H9 (cell line): ENCODE results near the gene ATF3. TPM values are rescaled to one million over a fixed set of nuclear protein-coding genes. Genes with fewer than 3 reads are reported as not detected.

Source experiments
- DNase-seq: peaks from one replicate; pipeline ENCODE4 v3.0.0-alpha.2; 2017
- H2AFZ ChIP-seq: one replicate; pipeline ENCODE4 v1.6.1; 2013; ENCODE audit warnings: mild to moderate bottlenecking, low read length, control low read depth, moderate library complexity
- H2AK5ac ChIP-seq: 2 replicates; pipeline ENCODE4 v1.6.1; 2013; ENCODE audit warnings: low read length, control low read depth, mixed read lengths; ENCODE audit not compliant: insufficient read length
- H2BK120ac ChIP-seq: one replicate; pipeline ENCODE4 v1.6.1; 2013; ENCODE audit warnings: low read depth, mild to moderate bottlenecking, low read length, control low read depth, inconsistent platforms; ENCODE audit not compliant: poor library complexity, severe bottlenecking
- H2BK12ac ChIP-seq: 2 replicates; pipeline ENCODE4 v1.6.1; 2013; ENCODE audit warnings: low read length, control low read depth, mixed read lengths, low read depth; ENCODE audit not compliant: insufficient read length
- H2BK15ac ChIP-seq: 2 replicates; pipeline ENCODE4 v1.6.1; 2013; ENCODE audit warnings: low read depth, low read length, control low read depth
- H2BK20ac ChIP-seq: one replicate; pipeline ENCODE4 v1.6.1; 2013; ENCODE audit warnings: low read depth, mild to moderate bottlenecking, low read length, control low read depth, inconsistent platforms; ENCODE audit not compliant: poor library complexity, severe bottlenecking
- H2BK5ac ChIP-seq: 2 replicates; pipeline ENCODE4 v1.6.1; 2013; ENCODE audit warnings: low read length, control low read depth, mixed read lengths; ENCODE audit not compliant: insufficient read length
- H3K14ac ChIP-seq: 2 replicates; pipeline ENCODE4 v1.6.1; 2013; ENCODE audit warnings: low read length, control low read depth; ENCODE audit not compliant: insufficient read depth
- H3K18ac ChIP-seq: 2 replicates; pipeline ENCODE4 v1.6.1; 2013; ENCODE audit warnings: low read depth, mild to moderate bottlenecking, mixed read lengths, low read length, control low read depth; ENCODE audit not compliant: insufficient read length
- H3K23ac ChIP-seq: 2 replicates; pipeline ENCODE4 v1.6.1; 2013; ENCODE audit warnings: low read length, control low read depth, mixed read lengths, low read depth; ENCODE audit not compliant: insufficient read length
- H3K23me2 ChIP-seq: 2 replicates; pipeline ENCODE4 v1.6.1; 2013; ENCODE audit warnings: low read depth, mild to moderate bottlenecking, mixed read lengths, low read length, control low read depth; ENCODE audit not compliant: insufficient read length, poor library complexity, severe bottlenecking
- H3K27ac ChIP-seq: 2 replicates; pipeline ENCODE4 v1.5.1; 2013; ENCODE audit warnings: low read length, control low read depth, mixed read lengths, low read depth; ENCODE audit not compliant: insufficient read length
- H3K27me3 ChIP-seq: 2 replicates; pipeline ENCODE4 v1.6.1; 2013; ENCODE audit warnings: low read length, control low read depth, inconsistent platforms; ENCODE audit not compliant: insufficient read depth
- H3K4ac ChIP-seq: 2 replicates; pipeline ENCODE4 v1.6.1; 2013; ENCODE audit warnings: low read depth, mild to moderate bottlenecking, control low read depth, inconsistent platforms, low read length, moderate library complexity
- H3K4me1 ChIP-seq: 2 replicates; pipeline ENCODE4 v1.6.1; 2013; ENCODE audit warnings: low read length, control low read depth, inconsistent platforms; ENCODE audit not compliant: insufficient read depth
- H3K4me2 ChIP-seq: 2 replicates; pipeline ENCODE4 v1.6.1; 2013; ENCODE audit warnings: low read length, control low read depth, mixed read lengths; ENCODE audit not compliant: insufficient read length, insufficient read depth
- H3K56ac ChIP-seq: 2 replicates; pipeline ENCODE4 v1.6.1; 2013; ENCODE audit warnings: low read depth, mild to moderate bottlenecking, mixed read lengths, low read length, control low read depth; ENCODE audit not compliant: insufficient read length
- H3K79me1 ChIP-seq: 2 replicates; pipeline ENCODE4 v1.6.1; 2013; ENCODE audit warnings: low read depth, mild to moderate bottlenecking, moderate library complexity, low read length, control low read depth, inconsistent platforms; ENCODE audit not compliant: insufficient read depth, poor library complexity, severe bottlenecking
- H3K79me2 ChIP-seq: 2 replicates; pipeline ENCODE4 v1.6.1; 2013; ENCODE audit warnings: low read length, control low read depth, inconsistent platforms; ENCODE audit not compliant: insufficient read depth
- H3K9ac ChIP-seq: 2 replicates; pipeline ENCODE4 v1.6.1; 2013; ENCODE audit warnings: low read length, control low read depth, mixed read lengths; ENCODE audit not compliant: insufficient read length; ENCODE audit errors: extremely low read depth
- H3K9me3 ChIP-seq: one replicate; pipeline ENCODE4 v1.6.1; 2013; ENCODE audit warnings: low read depth, low read length, inconsistent platforms; ENCODE audit not compliant: control insufficient read depth
- H3T11ph ChIP-seq: one replicate; pipeline ENCODE4 v1.6.1; 2013; ENCODE audit warnings: mild to moderate bottlenecking, low read length, control low read depth, inconsistent platforms
- H4K20me1 ChIP-seq: one replicate; pipeline ENCODE4 v1.6.1; 2013; ENCODE audit not compliant: control insufficient read depth, insufficient read length, insufficient read depth
- H4K5ac ChIP-seq: 2 replicates; pipeline ENCODE4 v1.6.1; 2013; ENCODE audit warnings: low read depth, mild to moderate bottlenecking, mixed read lengths, low read length, control low read depth; ENCODE audit not compliant: insufficient read length
- H4K8ac ChIP-seq: replicated peaks from 2 replicates; pipeline ENCODE4 v1.6.1; 2013; ENCODE audit warnings: low read length, control low read depth, mixed read lengths, low read depth; ENCODE audit not compliant: insufficient read length
- H4K91ac ChIP-seq: 2 replicates; pipeline ENCODE4 v1.6.1; 2013; ENCODE audit warnings: low read depth, mild to moderate bottlenecking, moderate library complexity, mixed read lengths, low read length, control low read depth; ENCODE audit not compliant: insufficient read length
- H3K27ac Mint-ChIP-seq, 3 experiments: 2 replicates in 2 of 3; 3 replicates in 1 of 3; pipeline ENCODE4 v1.8.0; 2020 to 2021; ENCODE audit warnings: mixed read lengths in 3 of 3, mild to moderate bottlenecking in 1 of 3, moderate library complexity in 1 of 3
- H3K27me3 Mint-ChIP-seq: 2 replicates; pipeline ENCODE4 v1.8.0; 2021; ENCODE audit warnings: low read depth, mild to moderate bottlenecking, moderate library complexity, mixed read lengths
- H3K36me3 Mint-ChIP-seq, 3 experiments: 2 replicates in 2 of 3; 3 replicates in 1 of 3; pipeline ENCODE4 v1.8.0; 2020 to 2021; ENCODE audit warnings: low read depth in 3 of 3, mixed read lengths in 3 of 3; ENCODE audit not compliant: insufficient read depth in 1 of 3
- H3K4me1 Mint-ChIP-seq, 2 experiments: 2 replicates each; pipeline ENCODE4 v1.8.0; 2020; ENCODE audit warnings: mixed read lengths in 2 of 2
- H3K4me3 Mint-ChIP-seq, 2 experiments: 2 replicates in 1 of 2; 3 replicates in 1 of 2; pipeline ENCODE4 v1.8.0; 2020 to 2021; ENCODE audit warnings: mild to moderate bottlenecking in 2 of 2, mixed read lengths in 2 of 2, moderate library complexity in 1 of 2
- H3K9me3 Mint-ChIP-seq, 2 experiments: 2 replicates in 1 of 2; 3 replicates in 1 of 2; pipeline ENCODE4 v1.8.0; 2020; ENCODE audit warnings: mild to moderate bottlenecking in 2 of 2, mixed read lengths in 2 of 2, moderate library complexity in 1 of 2
- WGBS: extraction: QIAGEN DNeasy Blood & Tissue Kit; methylation state at CpG from one replicate; pipeline ENCODE4 v1.1.7; 2013; ENCODE audit warnings: missing lambda C conversion rate, low lambda C conversion rate, mixed read lengths; ENCODE audit not compliant: insufficient read length; ENCODE audit errors: extremely low coverage; 5-methylcytosine and 5-hydroxymethylcytosine counted together
- total RNA-seq: library from RNA; stranded (reverse); gene quantifications from 2 replicates; pipeline ENCODE4 v1.2.1, GENCODE V29; 2021
- TF ChIP-seq, protein P1 (sequence below): fragments of 200-600 bp; sonication (generic); conservative IDR thresholded peaks from 3 replicates; pipeline ENCODE4 v1.8.0; 2021; ENCODE audit warnings: antibody characterized with exemption, mild to moderate bottlenecking

ATF3 gene
- total RNA-seq, 1 experiment from 2014 or later, result 14.7 TPM

DNA sequence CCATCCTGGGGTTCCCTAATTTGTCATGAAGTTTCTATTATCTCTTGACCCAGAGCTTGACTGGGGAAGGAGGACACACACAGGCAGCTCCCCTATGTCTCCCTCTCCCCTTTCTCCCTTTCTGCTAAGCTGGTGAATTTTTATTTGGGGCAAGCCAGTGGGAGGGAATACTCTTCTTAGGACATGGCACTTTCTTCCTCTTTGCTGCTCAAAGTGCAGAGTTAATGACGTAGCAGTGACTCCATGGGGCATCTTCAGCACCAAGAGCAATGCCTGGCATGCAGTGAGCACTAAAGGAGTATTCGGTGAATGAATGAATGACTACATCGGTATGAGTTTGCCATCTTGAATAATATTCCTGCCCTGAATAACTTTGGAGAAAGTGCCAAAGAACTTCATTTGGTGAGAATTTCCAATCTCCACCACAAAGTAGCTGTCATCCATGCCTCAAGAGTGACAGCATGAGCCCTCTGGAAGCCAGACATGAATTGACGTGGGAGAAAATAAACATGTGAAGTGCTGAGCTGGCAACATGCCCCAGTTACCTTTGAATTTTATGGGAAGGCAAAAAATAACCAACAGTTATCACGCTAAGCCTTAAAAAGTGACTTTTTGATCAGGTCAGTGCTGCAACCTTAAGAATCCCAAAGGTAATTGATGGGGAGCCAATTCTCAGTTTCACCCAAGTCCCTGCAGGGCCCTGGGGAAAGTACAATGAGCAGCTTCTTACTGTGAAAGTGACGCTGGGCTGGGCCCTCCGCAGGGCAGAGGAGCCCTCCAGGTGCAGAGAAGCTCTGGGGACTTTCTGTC is 22.1 kb upstream of the ATF3 start:
- H3K9me3 ChIP-seq, result no peaks in the 10 kb centered on the region
- H3K4ac ChIP-seq, result no peak overlapping the region
- no peak overlapping the region for H4K5ac ChIP-seq
- H4K91ac ChIP-seq, result no peak overlapping the region
- no peaks in the 10 kb centered on the region for H4K20me1 ChIP-seq
- H3K36me3 Mint-ChIP-seq, result no peaks in the 10 kb centered on the region
- no peak overlapping the region for H2AK5ac ChIP-seq
- no peaks in the 10 kb centered on the region for H3K79me1 ChIP-seq
- H3K14ac ChIP-seq, result no peak overlapping the region
- H3K23me2 ChIP-seq, result no peaks in the 10 kb centered on the region
- H3K9ac ChIP-seq, result no peak overlapping the region
- no CpG with 5 or more reads among the region's 7 CpGs for WGBS
- no peaks in the 10 kb centered on the region for H3K27me3 ChIP-seq
- H2BK12ac ChIP-seq, result no peak overlapping the region
- H4K8ac ChIP-seq, result no peak overlapping the region
- H2AFZ ChIP-seq, result no peak overlapping the region
- no peaks in the 10 kb centered on the region for H3K79me2 ChIP-seq
- no peak overlapping the region for H2BK20ac ChIP-seq
- H3K4me1 Mint-ChIP-seq, result peaks cover 18 to 24% of the 10 kb centered on the region in 2 experiments
- peak overlapping the region in 1 of 3 experiments; percentile 82; a peak in 1 of 7 replicates for H3K27ac Mint-ChIP-seq
- H2BK5ac ChIP-seq, result no peak overlapping the region
- DNase-seq, result no peak
- H3K27me3 Mint-ChIP-seq, result peaks cover 9% of the 10 kb centered on the region
- no peak overlapping the region for H2BK15ac ChIP-seq
- no peak overlapping the region for H3K4me3 Mint-ChIP-seq
- H3K9me3 Mint-ChIP-seq, result no peaks in the 10 kb centered on the region
- H3K23ac ChIP-seq, result no peak overlapping the region
- no peak overlapping the region for H3K27ac ChIP-seq
- no peaks in the 10 kb centered on the region for H3K4me1 ChIP-seq
- H3K18ac ChIP-seq, result no peak overlapping the region
- no peak overlapping the region for H2BK120ac ChIP-seq
- no peak overlapping the region for H3K4me2 ChIP-seq
- TF ChIP-seq, protein P1, sequence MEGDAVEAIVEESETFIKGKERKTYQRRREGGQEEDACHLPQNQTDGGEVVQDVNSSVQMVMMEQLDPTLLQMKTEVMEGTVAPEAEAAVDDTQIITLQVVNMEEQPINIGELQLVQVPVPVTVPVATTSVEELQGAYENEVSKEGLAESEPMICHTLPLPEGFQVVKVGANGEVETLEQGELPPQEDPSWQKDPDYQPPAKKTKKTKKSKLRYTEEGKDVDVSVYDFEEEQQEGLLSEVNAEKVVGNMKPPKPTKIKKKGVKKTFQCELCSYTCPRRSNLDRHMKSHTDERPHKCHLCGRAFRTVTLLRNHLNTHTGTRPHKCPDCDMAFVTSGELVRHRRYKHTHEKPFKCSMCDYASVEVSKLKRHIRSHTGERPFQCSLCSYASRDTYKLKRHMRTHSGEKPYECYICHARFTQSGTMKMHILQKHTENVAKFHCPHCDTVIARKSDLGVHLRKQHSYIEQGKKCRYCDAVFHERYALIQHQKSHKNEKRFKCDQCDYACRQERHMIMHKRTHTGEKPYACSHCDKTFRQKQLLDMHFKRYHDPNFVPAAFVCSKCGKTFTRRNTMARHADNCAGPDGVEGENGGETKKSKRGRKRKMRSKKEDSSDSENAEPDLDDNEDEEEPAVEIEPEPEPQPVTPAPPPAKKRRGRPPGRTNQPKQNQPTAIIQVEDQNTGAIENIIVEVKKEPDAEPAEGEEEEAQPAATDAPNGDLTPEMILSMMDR, result no peak
- no peak overlapping the region for H3K56ac ChIP-seq
- no peak overlapping the region for H3T11ph ChIP-seq
